Vagina (tissue), 2 donors: ENCODE data around the gene TIAM2.

Experiments
- POLR2A ChIP-seq, 2 donors: fragments of 450-650 bp; IDR thresholded peaks; one replicate each; pipeline ENCODE4 v1.6.1; 2017; ENCODE audit warnings: antibody characterized with exemption in 2 of 2, mild to moderate bottlenecking in 2 of 2, moderate library complexity in 2 of 2
- TF ChIP-seq, protein P1 (sequence below), 3 experiments: fragments of 450-650 bp in 2 of 3; fragments of 200-600 bp in 1 of 3; sonication (generic) in 1 of 3; IDR thresholded peaks; one replicate each; pipeline ENCODE4 v1.5.1; 2017 to 2019; ENCODE audit warnings: antibody characterized with exemption in 3 of 3, mild to moderate bottlenecking in 2 of 3, moderate library complexity in 2 of 3

DNA sequence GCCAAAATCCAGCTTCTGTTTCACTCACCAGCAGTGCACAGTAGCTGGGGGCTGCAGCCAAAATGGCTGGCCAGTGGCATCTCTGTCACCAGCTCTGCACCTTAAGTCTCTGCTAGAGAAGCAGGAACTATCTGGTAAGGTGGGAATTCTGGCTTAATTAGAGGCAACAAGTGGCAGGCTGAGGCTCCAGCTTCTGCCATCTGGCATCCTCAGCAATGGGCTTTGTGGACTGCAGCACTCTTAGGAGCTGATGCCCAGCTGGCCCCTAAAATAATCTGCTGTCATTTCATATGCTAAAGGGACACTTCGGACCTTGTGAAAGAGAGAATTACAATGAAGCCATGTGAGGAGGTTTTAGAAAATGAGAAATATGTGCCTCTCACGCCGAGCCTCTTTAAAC is 264.1 kb downstream of the TIAM2 start:
- no peak for TF ChIP-seq POLR2A (IDR thresholded peaks at IDR 0.05)
- TF ChIP-seq, protein P1, sequence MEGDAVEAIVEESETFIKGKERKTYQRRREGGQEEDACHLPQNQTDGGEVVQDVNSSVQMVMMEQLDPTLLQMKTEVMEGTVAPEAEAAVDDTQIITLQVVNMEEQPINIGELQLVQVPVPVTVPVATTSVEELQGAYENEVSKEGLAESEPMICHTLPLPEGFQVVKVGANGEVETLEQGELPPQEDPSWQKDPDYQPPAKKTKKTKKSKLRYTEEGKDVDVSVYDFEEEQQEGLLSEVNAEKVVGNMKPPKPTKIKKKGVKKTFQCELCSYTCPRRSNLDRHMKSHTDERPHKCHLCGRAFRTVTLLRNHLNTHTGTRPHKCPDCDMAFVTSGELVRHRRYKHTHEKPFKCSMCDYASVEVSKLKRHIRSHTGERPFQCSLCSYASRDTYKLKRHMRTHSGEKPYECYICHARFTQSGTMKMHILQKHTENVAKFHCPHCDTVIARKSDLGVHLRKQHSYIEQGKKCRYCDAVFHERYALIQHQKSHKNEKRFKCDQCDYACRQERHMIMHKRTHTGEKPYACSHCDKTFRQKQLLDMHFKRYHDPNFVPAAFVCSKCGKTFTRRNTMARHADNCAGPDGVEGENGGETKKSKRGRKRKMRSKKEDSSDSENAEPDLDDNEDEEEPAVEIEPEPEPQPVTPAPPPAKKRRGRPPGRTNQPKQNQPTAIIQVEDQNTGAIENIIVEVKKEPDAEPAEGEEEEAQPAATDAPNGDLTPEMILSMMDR (IDR thresholded peaks at IDR 0.05) = no peak
